ENCODE measurements around the gene PIK3R1. TPM values are rescaled to one million over a fixed set of nuclear protein-coding genes. Genes with fewer than 3 reads are reported as not detected.

The PIK3R1 gene
- total and polyA plus RNA-seq, 8 donors, result 4.2 to 31.5 (median 18.8) TPM

GRCh38 chr5:68287976-68288706, 72.6 kb downstream of the PIK3R1 start:
- no peak for FAIRE-seq
- 1 to 2% methylated on average over 45 of the region's 45 CpGs for WGBS, 2 donors
- H3K36me3 ChIP-seq, result no peaks in the 10 kb centered on the region
- H3K4me3 ChIP-seq, result peak overlapping the region; percentile 8 to 60 (median 44)
- no peaks in the 10 kb centered on the region for H3K27me3 ChIP-seq
- intact Hi-C loops (cut with DNase I), result loop anchor here in 1 of 3 donors (5.0 to 10.0 kb wide), 2 partner anchors 169 to 677 kb away; no protein-coding TSS in a partner anchor
- no peaks in the 10 kb centered on the region for H3K9me3 ChIP-seq
- H3K4me1 ChIP-seq, result peaks cover 17 to 46% (median 42%) of the 10 kb centered on the region in 3 donors
- peak; percentile 74 to 82 (median 76) for ATAC-seq
- no peak for TF ChIP-seq CTCF (IDR thresholded peaks at IDR 0.05)
- H3K27ac ChIP-seq, result peak overlapping the region; percentile 32 to 89 (median 81)
- DNase-seq, result peak; percentile 58 to 78 (median 65)

DNA sequence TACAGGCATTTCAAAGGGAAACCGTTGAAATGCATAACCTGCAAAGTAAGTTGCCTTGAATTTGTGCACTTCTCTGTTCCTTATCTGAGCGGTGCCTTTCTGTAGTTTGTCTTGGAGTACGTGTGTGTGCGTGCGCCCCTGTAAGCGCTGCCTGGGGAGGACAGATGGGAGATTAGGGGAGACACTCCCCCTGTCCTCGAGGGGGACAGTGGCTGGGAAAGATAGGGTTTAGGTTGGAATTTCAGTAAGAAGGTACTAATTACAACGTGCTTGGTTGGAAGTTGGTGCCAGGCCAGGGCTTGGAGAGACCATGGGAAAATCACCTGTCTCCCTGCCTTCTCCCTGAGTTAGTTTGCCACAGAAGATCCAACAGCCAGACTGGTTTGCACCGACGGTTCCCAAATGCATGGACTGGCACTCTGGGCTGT, 73.2 kb downstream of the PIK3R1 start:
- 1 to 4% methylated on average over 10 of the region's 10 CpGs for WGBS, 2 donors

GRCh38 chr5:68289498-68289897, 73.9 kb downstream of the PIK3R1 start:
- intact Hi-C loops (cut with DNase I), result loop anchor here in 1 of 3 donors (5.0 to 10.0 kb wide), 2 partner anchors 168 to 675 kb away; no protein-coding TSS in a partner anchor
- peaks cover 0 to 12% (median 0%) of the 10 kb centered on the region in 3 donors for H3K36me3 ChIP-seq
- H3K27me3 ChIP-seq, result no peaks in the 10 kb centered on the region
- no peak for TF ChIP-seq CTCF (IDR thresholded peaks at IDR 0.05)
- DNase-seq (no peak), FAIRE-seq (no peak), ATAC-seq (no peak)
- peak overlapping the region in 2 of 4 donors; percentile 39 to 60 for H3K4me3 ChIP-seq
- WGBS, 2 donors, result 47 to 56% methylated on average over 4 of the region's 4 CpGs
- peaks cover 17 to 45% (median 41%) of the 10 kb centered on the region in 3 donors for H3K4me1 ChIP-seq
- H3K9me3 ChIP-seq, result no peaks in the 10 kb centered on the region
- H3K27ac ChIP-seq, result peak overlapping the region in 2 of 4 donors; percentile 81 to 89

More for the DNA sequence above, 73.2 kb downstream of the PIK3R1 start:
- no peak for FAIRE-seq
- H3K4me3 ChIP-seq, result peak overlapping the region; percentile 8 to 60 (median 44)
- H3K27ac ChIP-seq, result peak overlapping the region; percentile 32 to 89 (median 81)
- H3K9me3 ChIP-seq, result no peaks in the 10 kb centered on the region
- intact Hi-C loops (cut with DNase I), result loop anchor here in 1 of 3 donors (5.0 to 10.0 kb wide), 2 partner anchors 169 to 676 kb away; no protein-coding TSS in a partner anchor
- TF ChIP-seq CTCF (IDR thresholded peaks at IDR 0.05), result no peak
- H3K27me3 ChIP-seq, result no peaks in the 10 kb centered on the region
- H3K36me3 ChIP-seq, result peaks cover 0 to 5% (median 0%) of the 10 kb centered on the region in 3 donors
- peaks cover 17 to 46% (median 42%) of the 10 kb centered on the region in 3 donors for H3K4me1 ChIP-seq
- ATAC-seq, result peak; percentile 42 to 47 (median 44)
- peak in 4 of 6 donors; percentile 22 to 51 (median 34) for DNase-seq

DNA sequence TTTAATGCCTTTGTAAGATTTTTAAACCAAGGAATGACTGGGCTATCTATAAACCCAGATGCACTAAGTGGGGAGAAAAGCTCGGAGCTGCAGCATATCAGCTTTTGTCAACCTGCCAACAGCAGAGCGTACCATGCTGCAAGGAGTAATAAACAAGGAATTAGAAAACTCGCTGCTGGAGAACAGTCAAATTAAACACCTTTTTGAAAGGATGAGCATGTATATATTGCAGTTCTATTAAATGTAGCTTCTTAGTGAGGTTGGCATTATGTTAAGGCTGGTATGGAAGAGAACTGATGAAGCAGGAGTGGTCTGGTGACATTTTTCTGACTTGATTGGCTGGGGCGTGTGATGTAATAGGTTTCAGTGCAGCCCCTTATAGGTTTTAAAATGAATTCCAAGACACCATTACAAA, 74.7 kb downstream of the PIK3R1 start:
- FAIRE-seq (peak; percentile 51), DNase-seq (peak in 1 of 6 donors; percentile 26), ATAC-seq (peak in 3 of 4 donors; percentile 17 to 28 (median 20))
- H3K9me3 ChIP-seq, result no peaks in the 10 kb centered on the region
- intact Hi-C loops (cut with DNase I), result loop anchor here in 1 of 3 donors (10.0 kb wide), 1 partner anchor 175 kb away; no protein-coding TSS in a partner anchor
- peak overlapping the region in 1 of 4 donors; percentile 81 for H3K27ac ChIP-seq
- peaks cover 0 to 17% (median 0%) of the 10 kb centered on the region in 3 donors for H3K36me3 ChIP-seq
- H3K4me1 ChIP-seq, result peaks cover 15 to 37% (median 34%) of the 10 kb centered on the region in 3 donors
- WGBS, 2 donors, result 19% methylated on average over 4 of the region's 4 CpGs
- no peak for TF ChIP-seq CTCF (IDR thresholded peaks at IDR 0.05)
- peak overlapping the region in 2 of 4 donors; percentile 1 to 3 for H3K4me3 ChIP-seq
- H3K27me3 ChIP-seq, result no peaks in the 10 kb centered on the region

Measured in pancreas (tissue), 10 donors.